ENCODE results near the gene FCER2.

DNA sequence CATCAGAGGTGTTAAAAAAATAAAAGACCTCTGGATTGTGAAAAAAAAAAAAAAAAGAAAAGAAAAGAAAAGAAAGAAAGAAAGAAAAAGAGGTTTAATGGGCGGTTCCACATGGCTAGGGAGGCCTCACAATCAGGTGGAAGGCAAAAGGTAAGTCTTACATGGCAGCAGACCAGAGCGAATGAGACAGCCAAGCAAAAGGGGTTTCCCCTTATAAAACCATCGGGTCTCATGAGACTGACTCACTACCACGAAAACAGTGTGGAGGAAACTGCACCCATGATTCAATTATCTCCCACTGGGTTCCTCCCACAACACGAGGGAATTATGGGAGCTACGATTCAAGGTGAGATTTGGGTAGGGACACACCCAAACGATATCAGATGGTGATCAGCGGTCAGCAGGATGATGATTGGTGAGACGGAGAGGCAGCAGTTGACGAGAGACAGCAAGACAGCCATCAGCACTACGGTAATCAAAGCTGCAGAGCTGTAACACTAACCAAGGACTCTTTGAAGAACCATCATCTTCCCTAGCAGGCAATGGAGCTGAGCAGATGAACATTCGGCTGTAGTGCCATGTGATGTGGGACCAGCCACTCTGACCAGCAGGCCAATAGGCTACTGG, 49.3 kb upstream of the FCER2 start:
- TF ChIP-seq, protein P1, sequence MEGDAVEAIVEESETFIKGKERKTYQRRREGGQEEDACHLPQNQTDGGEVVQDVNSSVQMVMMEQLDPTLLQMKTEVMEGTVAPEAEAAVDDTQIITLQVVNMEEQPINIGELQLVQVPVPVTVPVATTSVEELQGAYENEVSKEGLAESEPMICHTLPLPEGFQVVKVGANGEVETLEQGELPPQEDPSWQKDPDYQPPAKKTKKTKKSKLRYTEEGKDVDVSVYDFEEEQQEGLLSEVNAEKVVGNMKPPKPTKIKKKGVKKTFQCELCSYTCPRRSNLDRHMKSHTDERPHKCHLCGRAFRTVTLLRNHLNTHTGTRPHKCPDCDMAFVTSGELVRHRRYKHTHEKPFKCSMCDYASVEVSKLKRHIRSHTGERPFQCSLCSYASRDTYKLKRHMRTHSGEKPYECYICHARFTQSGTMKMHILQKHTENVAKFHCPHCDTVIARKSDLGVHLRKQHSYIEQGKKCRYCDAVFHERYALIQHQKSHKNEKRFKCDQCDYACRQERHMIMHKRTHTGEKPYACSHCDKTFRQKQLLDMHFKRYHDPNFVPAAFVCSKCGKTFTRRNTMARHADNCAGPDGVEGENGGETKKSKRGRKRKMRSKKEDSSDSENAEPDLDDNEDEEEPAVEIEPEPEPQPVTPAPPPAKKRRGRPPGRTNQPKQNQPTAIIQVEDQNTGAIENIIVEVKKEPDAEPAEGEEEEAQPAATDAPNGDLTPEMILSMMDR (IDR thresholded peaks at IDR 0.05): no peak
- TF ChIP-seq TCF7L2 (IDR thresholded peaks at IDR 0.05; ENCODE audit: low read depth, low read length): no peak
- no peak for TF ChIP-seq POLR2AphosphoS5 (IDR thresholded peaks at IDR 0.05; ENCODE audit: low read depth, low read length)
- TF ChIP-seq SIN3A (IDR thresholded peaks at IDR 0.05; ENCODE audit: borderline replicate concordance, insufficient read depth, low read depth, low read length): no peak
- TF ChIP-seq, protein P2, sequence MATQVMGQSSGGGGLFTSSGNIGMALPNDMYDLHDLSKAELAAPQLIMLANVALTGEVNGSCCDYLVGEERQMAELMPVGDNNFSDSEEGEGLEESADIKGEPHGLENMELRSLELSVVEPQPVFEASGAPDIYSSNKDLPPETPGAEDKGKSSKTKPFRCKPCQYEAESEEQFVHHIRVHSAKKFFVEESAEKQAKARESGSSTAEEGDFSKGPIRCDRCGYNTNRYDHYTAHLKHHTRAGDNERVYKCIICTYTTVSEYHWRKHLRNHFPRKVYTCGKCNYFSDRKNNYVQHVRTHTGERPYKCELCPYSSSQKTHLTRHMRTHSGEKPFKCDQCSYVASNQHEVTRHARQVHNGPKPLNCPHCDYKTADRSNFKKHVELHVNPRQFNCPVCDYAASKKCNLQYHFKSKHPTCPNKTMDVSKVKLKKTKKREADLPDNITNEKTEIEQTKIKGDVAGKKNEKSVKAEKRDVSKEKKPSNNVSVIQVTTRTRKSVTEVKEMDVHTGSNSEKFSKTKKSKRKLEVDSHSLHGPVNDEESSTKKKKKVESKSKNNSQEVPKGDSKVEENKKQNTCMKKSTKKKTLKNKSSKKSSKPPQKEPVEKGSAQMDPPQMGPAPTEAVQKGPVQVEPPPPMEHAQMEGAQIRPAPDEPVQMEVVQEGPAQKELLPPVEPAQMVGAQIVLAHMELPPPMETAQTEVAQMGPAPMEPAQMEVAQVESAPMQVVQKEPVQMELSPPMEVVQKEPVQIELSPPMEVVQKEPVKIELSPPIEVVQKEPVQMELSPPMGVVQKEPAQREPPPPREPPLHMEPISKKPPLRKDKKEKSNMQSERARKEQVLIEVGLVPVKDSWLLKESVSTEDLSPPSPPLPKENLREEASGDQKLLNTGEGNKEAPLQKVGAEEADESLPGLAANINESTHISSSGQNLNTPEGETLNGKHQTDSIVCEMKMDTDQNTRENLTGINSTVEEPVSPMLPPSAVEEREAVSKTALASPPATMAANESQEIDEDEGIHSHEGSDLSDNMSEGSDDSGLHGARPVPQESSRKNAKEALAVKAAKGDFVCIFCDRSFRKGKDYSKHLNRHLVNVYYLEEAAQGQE (IDR thresholded peaks at IDR 0.05; ENCODE audit: insufficient read depth in 1 of 2, low read depth in 2 of 2, low read length in 1 of 2): no peak
